ENCODE results near the gene DCAF6.
A peak's percentile ranks its signal among the peaks of the same experiment; 100 is the strongest.

The DCAF6 gene

DNA sequence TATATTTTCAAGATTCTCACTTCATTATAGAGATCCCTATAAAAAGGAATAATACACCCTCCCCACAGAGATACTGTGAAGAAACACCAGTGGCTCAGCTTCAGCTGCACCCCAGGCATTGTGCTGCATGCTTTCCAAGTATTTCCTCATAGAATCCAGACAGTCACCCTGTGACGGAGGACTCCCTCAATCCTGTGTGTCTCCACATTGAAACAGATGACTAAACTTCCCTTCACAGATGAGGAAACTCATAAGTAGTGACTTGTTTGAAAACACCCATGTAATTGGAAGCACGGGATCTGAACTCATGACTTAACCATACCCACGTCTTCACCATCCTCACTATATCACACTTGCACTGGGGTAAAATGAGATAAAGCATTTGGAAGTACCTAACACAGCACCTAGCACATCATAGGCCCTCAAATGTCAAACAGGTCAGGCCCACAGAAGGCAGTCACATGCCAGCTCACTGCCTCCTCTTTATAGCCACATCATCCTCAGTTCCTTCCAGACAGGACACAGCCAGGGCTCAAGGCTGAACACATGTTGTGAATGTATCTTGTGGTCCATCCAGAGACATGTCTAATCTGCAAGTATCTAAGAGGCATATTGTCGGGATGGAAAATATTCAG lies 145.0 kb downstream of the DCAF6 start:
- TF ChIP-seq, protein P1, sequence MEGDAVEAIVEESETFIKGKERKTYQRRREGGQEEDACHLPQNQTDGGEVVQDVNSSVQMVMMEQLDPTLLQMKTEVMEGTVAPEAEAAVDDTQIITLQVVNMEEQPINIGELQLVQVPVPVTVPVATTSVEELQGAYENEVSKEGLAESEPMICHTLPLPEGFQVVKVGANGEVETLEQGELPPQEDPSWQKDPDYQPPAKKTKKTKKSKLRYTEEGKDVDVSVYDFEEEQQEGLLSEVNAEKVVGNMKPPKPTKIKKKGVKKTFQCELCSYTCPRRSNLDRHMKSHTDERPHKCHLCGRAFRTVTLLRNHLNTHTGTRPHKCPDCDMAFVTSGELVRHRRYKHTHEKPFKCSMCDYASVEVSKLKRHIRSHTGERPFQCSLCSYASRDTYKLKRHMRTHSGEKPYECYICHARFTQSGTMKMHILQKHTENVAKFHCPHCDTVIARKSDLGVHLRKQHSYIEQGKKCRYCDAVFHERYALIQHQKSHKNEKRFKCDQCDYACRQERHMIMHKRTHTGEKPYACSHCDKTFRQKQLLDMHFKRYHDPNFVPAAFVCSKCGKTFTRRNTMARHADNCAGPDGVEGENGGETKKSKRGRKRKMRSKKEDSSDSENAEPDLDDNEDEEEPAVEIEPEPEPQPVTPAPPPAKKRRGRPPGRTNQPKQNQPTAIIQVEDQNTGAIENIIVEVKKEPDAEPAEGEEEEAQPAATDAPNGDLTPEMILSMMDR (IDR thresholded peaks at IDR 0.05; ENCODE audit: low read depth, low read length, missing control alignments), result no peak
- no peak overlapping the region for H3K4me3 ChIP-seq (ENCODE audit: low read depth, low read length)
- DNase-seq (ENCODE audit: low read depth), result no peak

DNA sequence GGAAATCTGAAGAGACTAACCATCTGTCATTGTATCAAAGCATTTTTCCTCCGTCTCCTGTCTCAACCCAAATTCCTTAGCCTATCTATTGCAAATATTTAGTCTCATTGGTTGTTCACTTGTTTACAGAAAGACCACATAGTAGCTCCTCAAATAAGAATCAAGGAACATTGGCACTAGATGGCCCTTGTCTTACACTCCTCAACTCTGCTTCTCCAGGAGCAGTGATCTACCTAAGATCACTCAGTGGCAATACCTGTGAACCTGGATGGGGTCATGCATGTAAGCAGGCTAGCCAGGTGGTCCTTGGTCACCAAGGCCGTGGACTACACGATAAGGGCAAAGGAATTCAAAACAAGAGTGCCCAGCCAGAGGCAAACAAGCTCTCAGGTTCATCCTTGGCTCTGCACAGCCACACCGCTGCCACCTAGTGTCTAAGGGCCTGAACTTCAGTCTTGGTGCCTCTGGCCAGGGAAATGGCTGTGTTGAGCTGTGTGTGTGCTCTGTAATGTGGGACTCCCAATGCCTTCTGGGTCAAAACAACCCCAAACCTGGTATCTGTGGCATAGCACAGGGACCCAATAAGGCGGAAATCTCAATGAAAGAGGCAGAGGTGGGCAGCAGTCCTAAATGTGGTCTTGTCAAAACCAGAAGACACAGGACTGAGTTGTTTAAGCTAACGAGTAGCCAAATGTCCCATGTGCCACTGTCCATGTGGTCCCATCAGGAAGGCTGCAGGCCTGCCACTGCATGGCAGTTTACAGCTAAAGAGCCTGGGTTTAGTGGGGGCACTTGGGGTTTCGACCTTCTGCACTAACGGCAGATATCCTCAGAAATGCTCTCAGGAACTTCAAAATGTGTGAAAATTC lies 145.8 kb downstream of the DCAF6 start:
- TF ChIP-seq, protein P1 (IDR thresholded peaks at IDR 0.05; ENCODE audit: low read depth, low read length, missing control alignments), result peak; percentile 99
- H3K4me3 ChIP-seq (ENCODE audit: low read depth, low read length), result no peak overlapping the region
- peak; percentile 16 for DNase-seq (ENCODE audit: low read depth)

DNA sequence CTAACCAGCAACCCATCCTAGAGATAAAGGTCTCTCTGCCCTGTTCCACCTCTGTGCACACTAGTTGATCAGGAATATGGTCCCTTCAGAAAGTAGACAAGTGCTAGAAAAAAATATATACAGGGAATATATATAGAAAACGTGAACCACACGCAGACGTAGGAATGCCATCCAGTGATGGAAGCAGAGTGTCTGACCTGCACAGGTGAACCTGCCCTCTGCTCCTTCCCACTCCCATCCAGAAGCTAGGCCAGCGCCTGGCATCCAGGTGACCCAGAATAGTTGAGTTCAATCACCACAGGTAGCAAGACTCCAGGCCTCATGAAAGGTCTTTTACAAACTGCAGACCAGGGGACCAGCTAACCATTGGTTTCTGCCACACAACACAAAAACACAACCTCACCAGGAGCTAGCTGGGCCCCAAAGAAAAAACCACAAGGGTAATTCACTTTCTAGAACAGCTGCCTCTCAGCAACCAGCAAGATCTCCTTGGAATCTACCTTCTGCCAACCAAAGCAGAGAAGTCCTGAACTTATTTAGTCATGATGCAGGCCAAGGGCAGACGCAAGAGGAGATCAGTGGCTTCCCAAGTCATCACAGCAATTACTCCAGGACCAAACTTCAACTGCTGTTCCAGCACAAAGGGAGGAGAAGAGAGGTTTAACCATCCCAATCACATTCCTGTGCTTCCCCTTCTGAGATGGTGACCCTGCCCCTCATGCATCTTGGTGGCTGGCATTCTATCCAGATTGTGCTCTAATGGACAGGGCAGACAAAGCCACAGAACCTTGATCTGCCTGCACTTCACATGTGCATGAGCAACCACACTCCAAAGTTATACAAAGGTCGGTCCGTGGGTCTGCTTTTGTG lies 147.2 kb downstream of the DCAF6 start:
- DNase-seq (ENCODE audit: low read depth), result no peak
- no peak overlapping the region for H3K4me3 ChIP-seq (ENCODE audit: low read depth, low read length)
- TF ChIP-seq, protein P1 (IDR thresholded peaks at IDR 0.05; ENCODE audit: low read depth, low read length, missing control alignments), result no peak

DNA sequence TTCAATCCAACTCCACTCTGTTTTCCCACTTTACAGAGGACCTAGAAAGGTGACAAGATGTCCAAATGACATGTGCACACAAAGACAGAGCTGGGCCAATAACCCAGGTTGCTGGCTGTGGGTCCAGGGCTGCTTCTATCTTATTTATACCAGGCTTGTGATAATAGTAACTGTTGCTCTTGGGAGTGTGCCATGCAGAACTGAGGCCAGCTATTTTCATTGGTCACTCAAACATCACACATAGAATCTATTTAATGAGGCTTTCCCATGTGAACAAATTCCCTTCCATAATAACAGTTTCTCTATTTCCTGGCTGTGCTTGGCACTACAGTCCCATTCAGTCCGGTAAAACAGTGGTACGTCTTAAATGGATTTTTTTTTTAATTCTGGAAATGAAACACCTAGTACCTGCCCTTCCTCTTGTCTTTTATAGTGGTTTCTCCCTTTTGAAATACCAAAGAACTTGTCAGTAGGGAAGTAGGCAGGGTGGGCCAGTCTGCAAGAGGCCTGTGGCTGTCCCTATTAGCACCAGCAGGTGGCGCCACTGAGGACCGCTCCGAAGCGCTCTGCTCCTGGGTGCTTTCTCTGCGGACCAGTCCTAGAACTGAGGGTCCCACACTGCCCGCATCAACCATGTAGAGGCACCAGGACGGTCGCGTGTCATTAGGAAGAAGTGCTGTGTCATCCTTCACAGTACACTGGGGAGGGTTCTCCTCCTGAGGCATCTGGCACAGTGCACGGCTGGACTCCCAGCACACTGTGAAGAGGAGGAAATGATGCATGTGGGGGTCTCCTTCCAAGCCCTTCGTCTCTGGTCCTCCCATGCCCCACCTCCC lies 148.1 kb downstream of the DCAF6 start:
- TF ChIP-seq, protein P1 (IDR thresholded peaks at IDR 0.05; ENCODE audit: low read depth, low read length, missing control alignments), result peak; percentile 95
- peak; percentile 10 for DNase-seq (ENCODE audit: low read depth)
- H3K4me3 ChIP-seq (ENCODE audit: low read depth, low read length), result no peak overlapping the region

DNA sequence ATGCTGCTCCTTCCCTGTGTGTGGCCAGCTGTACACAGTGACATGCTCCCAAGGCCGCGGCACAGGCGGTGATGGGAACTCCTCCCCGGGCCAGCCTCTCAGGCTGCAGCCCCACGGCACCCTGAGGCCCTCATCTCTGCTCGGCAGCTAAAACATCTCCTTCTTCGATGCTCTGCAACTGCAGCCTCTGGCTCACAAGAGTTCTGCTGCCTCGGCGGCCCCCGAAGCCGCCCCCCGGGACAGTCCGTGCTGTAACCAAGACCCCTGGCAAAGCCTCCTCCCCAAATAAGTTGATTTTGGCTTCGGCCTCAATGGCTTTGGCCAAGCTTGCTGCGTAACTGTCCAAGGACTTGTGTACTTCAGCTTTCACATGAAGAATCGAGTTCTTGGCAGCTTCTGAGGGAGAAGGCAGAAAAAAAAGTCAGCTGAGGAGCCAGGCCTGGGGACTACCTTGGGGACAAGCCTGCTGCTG lies 149.0 kb downstream of the DCAF6 start:
- DNase-seq (ENCODE audit: low read depth), result no peak
- H3K4me3 ChIP-seq (ENCODE audit: low read depth, low read length), result no peak overlapping the region
- TF ChIP-seq, protein P1 (IDR thresholded peaks at IDR 0.05; ENCODE audit: low read depth, low read length, missing control alignments), result no peak

DNA sequence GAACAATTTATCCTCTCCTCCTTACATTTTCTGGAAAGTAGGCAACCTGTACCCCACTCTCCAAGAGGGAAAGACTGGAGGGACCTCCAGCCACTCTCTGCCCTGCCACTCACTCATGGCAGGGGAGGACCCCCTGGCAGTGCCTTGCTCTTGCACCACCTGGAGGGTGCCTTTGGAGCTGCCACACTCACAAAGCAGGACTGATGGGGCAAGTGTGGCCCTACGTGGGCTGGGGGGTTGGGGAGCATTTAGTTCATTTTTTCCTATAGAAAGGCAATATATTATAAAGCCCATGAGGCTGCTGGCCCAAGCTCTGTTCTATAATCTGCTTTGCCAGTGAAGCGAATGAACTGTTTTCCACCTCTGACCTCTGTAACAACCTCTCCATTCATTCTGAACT lies 150.0 kb downstream of the DCAF6 start:
- H3K4me3 ChIP-seq (ENCODE audit: low read depth, low read length), result no peak overlapping the region
- DNase-seq (ENCODE audit: low read depth), result no peak
- TF ChIP-seq, protein P1 (IDR thresholded peaks at IDR 0.05; ENCODE audit: low read depth, low read length, missing control alignments), result no peak

All from GM12864 (cell line).